ENCODE results near the gene CNTN5.

Gene CNTN5

GRCh38 chr11:100192181-100192580, 1171.4 kb downstream of the CNTN5 start:
- ChIA-PET CTCF (no interaction called here), POLR2A (no interaction called here)
- no peak for TF ChIP-seq CTCF (IDR thresholded peaks at IDR 0.05; ENCODE audit: control extremely low read depth, extremely low read depth, low read depth, missing control alignments)
- no peak for DNase-seq (ENCODE audit: extremely low spot score)

GRCh38 chr11:100203789-100204188, 1183.0 kb downstream of the CNTN5 start:
- TF ChIP-seq CTCF (IDR thresholded peaks at IDR 0.05; ENCODE audit: control extremely low read depth, extremely low read depth, low read depth, missing control alignments): no peak

GRCh38 chr11:100205926-100206325, 1185.2 kb downstream of the CNTN5 start:
- DNase-seq (ENCODE audit: extremely low spot score): no peak
- POLR2A ChIA-PET: no interaction called here
- no peak for TF ChIP-seq CTCF (IDR thresholded peaks at IDR 0.05; ENCODE audit: control extremely low read depth, extremely low read depth, low read depth, missing control alignments)
- CTCF ChIA-PET: no interaction called here

More at GRCh38 chr11:100203789-100204188, 1183.0 kb downstream of the CNTN5 start:
- POLR2A ChIA-PET: no interaction called here
- DNase-seq (ENCODE audit: extremely low spot score): no peak
- CTCF ChIA-PET: no interaction called here

GRCh38 chr11:100208207-100208606, 1187.5 kb downstream of the CNTN5 start:
- DNase-seq (ENCODE audit: extremely low spot score): no peak
- ChIA-PET POLR2A (no interaction called here), CTCF (no interaction called here)
- TF ChIP-seq CTCF (IDR thresholded peaks at IDR 0.05; ENCODE audit: control extremely low read depth, extremely low read depth, low read depth, missing control alignments): no peak

- DNase-seq (ENCODE audit: extremely low spot score): no peak
- CTCF ChIA-PET: interaction anchor here (1.2 kb wide), 1 partner anchor 30 kb away, joined by 3 read pairs; no protein-coding TSS in a partner anchor
- POLR2A ChIA-PET: no interaction called here
- TF ChIP-seq CTCF (IDR thresholded peaks at IDR 0.05; ENCODE audit: control extremely low read depth, extremely low read depth, low read depth, missing control alignments): no peak
Measured at GRCh38 chr11:100214791-100215190, 1194.0 kb downstream of the CNTN5 start.

- DNase-seq (ENCODE audit: extremely low spot score): no peak
- ChIA-PET CTCF (interaction anchor here (1.3 to 1.9 kb wide), 3 partner anchors 9 to 24 kb away, joined by 3 to 7 read pairs (median 3); no protein-coding TSS in a partner anchor), POLR2A (no interaction called here)
- no peak for TF ChIP-seq CTCF (IDR thresholded peaks at IDR 0.05; ENCODE audit: control extremely low read depth, extremely low read depth, low read depth, missing control alignments)
Measured at GRCh38 chr11:100220801-100221200, 1200.1 kb downstream of the CNTN5 start.

GRCh38 chr11:100221791-100222190, 1201.0 kb downstream of the CNTN5 start:
- POLR2A ChIA-PET: no interaction called here
- TF ChIP-seq CTCF (IDR thresholded peaks at IDR 0.05; ENCODE audit: control extremely low read depth, extremely low read depth, low read depth, missing control alignments): no peak
- CTCF ChIA-PET: interaction anchor here (1.3 to 1.9 kb wide), 3 partner anchors 8 to 25 kb away, joined by 3 to 7 read pairs (median 3); no protein-coding TSS in a partner anchor
- DNase-seq (ENCODE audit: extremely low spot score): no peak
